Stomach (tissue), 9 donors: Measurements from ENCODE around the gene DNAAF3. TPM values are rescaled to one million over a fixed set of nuclear protein-coding genes. Genes with fewer than 3 reads are reported as not detected.

Experiments
- DNase-seq, 2 donors: peaks; one replicate each; pipeline versions ENCODE4 v3.0.0 to v3.0.0-alpha.2; 2013 to 2019
- H3K27ac ChIP-seq, 5 donors: fragments of 200-600 bp in 4 of 5; sonication (generic) in 4 of 5; one replicate each; pipeline ENCODE4 v1.5.1; 2013 to 2019; ENCODE audit warnings: mild to moderate bottlenecking in 1 of 5, moderate library complexity in 1 of 5
- H3K27me3 ChIP-seq, 3 donors: fragments of 200-600 bp; sonication (generic); one replicate each; pipeline ENCODE4 v1.5.1; 2017 to 2019; ENCODE audit warnings: mixed run types in 1 of 3
- H3K36me3 ChIP-seq, 4 donors: fragments of 200-600 bp; sonication (generic); 1 replicate in 3 of 4; 2 replicates in 1 of 4; pipeline ENCODE4 v1.5.1; 2016 to 2019
- H3K4me1 ChIP-seq, 4 donors: fragments of 200-600 bp; sonication (generic); one replicate each; pipeline ENCODE4 v1.5.1; 2016 to 2019
- H3K4me3 ChIP-seq, 4 donors: fragments of 200-600 bp; sonication (generic) in 3 of 4; one replicate each; pipeline ENCODE4 v1.5.1; 2016 to 2019; ENCODE audit warnings: mild to moderate bottlenecking in 1 of 4
- H3K9me3 ChIP-seq, 4 donors: fragments of 200-600 bp; sonication (generic); one replicate each; pipeline ENCODE4 v1.5.1; 2016 to 2019
- CTCF ChIP-seq, 7 experiments: fragments of 450-650 bp in 4 of 7; fragments of 200-600 bp in 3 of 7; sonication (generic) in 3 of 7; IDR thresholded peaks; one replicate each; pipeline ENCODE4 v1.5.1; 2016 to 2019; ENCODE audit warnings: antibody characterized with exemption in 7 of 7, control low read depth in 2 of 7, mild to moderate bottlenecking in 1 of 7
- EP300 ChIP-seq: sonication (generic); formaldehyde crosslinking; IDR thresholded peaks from one replicate; pipeline ENCODE4 v1.6.1; 2017; ENCODE audit warnings: antibody characterized with exemption
- POLR2A ChIP-seq, 4 donors: fragments of 450-650 bp; IDR thresholded peaks; one replicate each; pipeline ENCODE4 v1.6.1; 2016; ENCODE audit warnings: antibody characterized with exemption in 4 of 4, control low read depth in 2 of 4, mild to moderate bottlenecking in 1 of 4, moderate library complexity in 1 of 4
- POLR2AphosphoS5 ChIP-seq, 3 donors: sonication (generic); formaldehyde crosslinking; IDR thresholded peaks; one replicate each; pipeline ENCODE4 v1.6.1; 2016; ENCODE audit warnings: antibody characterized with exemption in 3 of 3
- WGBS, 5 donors: extraction: QIAGEN DNeasy Blood & Tissue Kit in 3 of 5; methylation state at CpG; one replicate each; pipeline versions ENCODE4 v1.1.5 to v1.1.7; 2013 to 2018; 5-methylcytosine and 5-hydroxymethylcytosine counted together
- intact Hi-C: fragments of 100-400 bp; cut with DNase I; formaldehyde crosslinking; loops from one replicate; pipeline ENCODE4 v1.15.1; 2023; ENCODE audit warnings: low total_unique reads
- polyA plus RNA-seq, 3 donors: library from polyadenylated mRNA; stranded (reverse); fragments of 200-250 nt; gene quantifications; one replicate each; pipeline ENCODE4 v1.2.3, GENCODE V29; 2013
- total RNA-seq, 5 donors: library from RNA; depleted of rRNA; stranded (reverse); fragments of >200 nt; gene quantifications; one replicate each; pipeline versions ENCODE4 v1.1.0 to v1.2.3, GENCODE V29; 2014 to 2016
- donor health status: healthy with polysubstance abuse.
- donor health status: Bipolar disorder and iron deficiency.
- donor health status: healthy.

DNAAF3 gene
- total and polyA plus RNA-seq, 8 donors: 0.68 to 1.9 (median 0.75) TPM; not detected in 5

DNA sequence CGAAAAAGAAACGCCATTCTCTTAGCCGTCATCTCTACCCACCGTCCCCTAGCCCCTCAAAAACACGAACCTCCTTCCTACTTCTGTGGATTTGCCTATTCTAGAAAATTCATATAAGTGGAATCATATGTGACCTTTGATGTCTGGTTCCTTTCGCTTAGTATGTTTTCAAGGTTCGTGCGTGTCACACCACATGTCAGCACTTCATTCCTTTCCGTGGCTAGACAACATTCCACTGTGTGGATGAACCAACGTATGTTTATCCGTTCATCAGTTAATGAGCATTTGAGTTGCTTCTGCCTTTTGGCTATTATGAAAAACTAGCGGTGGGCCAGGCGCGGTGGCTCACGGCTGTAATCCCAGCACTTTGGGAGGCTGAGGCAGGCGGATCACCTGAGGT is 35.0 kb downstream of the DNAAF3 start:
- 84 to 91% (median 89%) methylated on average over 16 of the region's 16 CpGs for WGBS, 5 donors
- Histone ChIP-seq H3K27me3 (peaks cover 0 to 60% (median 30%) of the 10 kb centered on the region in 3 donors), H3K4me3 (no peak overlapping the region), H3K9me3 (no peaks in the 10 kb centered on the region), H3K27ac (no peak overlapping the region), H3K36me3 (no peaks in the 10 kb centered on the region), H3K4me1 (no peaks in the 10 kb centered on the region)
- no peak for TF ChIP-seq POLR2AphosphoS5 (IDR thresholded peaks at IDR 0.05)
- no peak for TF ChIP-seq EP300
- no peak for TF ChIP-seq CTCF (IDR thresholded peaks at IDR 0.05)
- no peak for TF ChIP-seq POLR2A (IDR thresholded peaks at IDR 0.05)
- intact Hi-C loops: no loop called here
- no peak for DNase-seq

- Histone ChIP-seq H3K9me3 (no peaks in the 10 kb centered on the region), H3K27ac (peak overlapping the region in 1 of 5 donors; percentile 90), H3K4me1 (peaks cover 28 to 41% (median 39%) of the 10 kb centered on the region in 4 donors), H3K4me3 (no peak overlapping the region), H3K27me3 (peaks cover 0 to 15% (median 0%) of the 10 kb centered on the region in 3 donors), H3K36me3 (no peaks in the 10 kb centered on the region)
- 77 to 85% (median 85%) methylated on average over 14 of the region's 14 CpGs for WGBS, 5 donors
- no peak for DNase-seq
- no peak for TF ChIP-seq POLR2A (IDR thresholded peaks at IDR 0.05)
- intact Hi-C loops: no loop called here
Observed at GRCh38 chr19:55119053-55119452, 47.4 kb downstream of the DNAAF3 start.

GRCh38 chr19:55118401-55118991 is 47.9 kb downstream of the DNAAF3 start:
- H3K27ac ChIP-seq: peak overlapping the region in 4 of 5 donors; percentile 68 to 95 (median 90)
- H3K27me3 ChIP-seq: peaks cover 0 to 10% (median 0%) of the 10 kb centered on the region in 3 donors
- H3K36me3 ChIP-seq: peaks cover 0 to 2% (median 0%) of the 10 kb centered on the region in 4 donors
- peak in 1 of 2 donors; percentile 79 for DNase-seq
- peaks cover 30 to 47% (median 44%) of the 10 kb centered on the region in 4 donors for H3K4me1 ChIP-seq
- no peak for TF ChIP-seq CTCF (IDR thresholded peaks at IDR 0.05)
- no peaks in the 10 kb centered on the region for H3K9me3 ChIP-seq
- H3K4me3 ChIP-seq: peak overlapping the region; percentile 86 to 94 (median 88)
- intact Hi-C loops: no loop called here
- WGBS, 5 donors: 18 to 29% (median 21%) methylated on average over 11 to 22 of the region's 22 CpGs

GRCh38 chr19:55117663-55118391 is 48.6 kb downstream of the DNAAF3 start:
- H3K27ac ChIP-seq: peak overlapping the region; percentile 68 to 95 (median 89)
- H3K4me1 ChIP-seq: peaks cover 37 to 54% (median 50%) of the 10 kb centered on the region in 4 donors
- H3K4me3 ChIP-seq: peak overlapping the region; percentile 86 to 94 (median 88)
- WGBS, 5 donors: 0 to 3% (median 1%) methylated on average over 30 to 44 of the region's 44 CpGs
- H3K27me3 ChIP-seq: peaks cover 0 to 3% (median 0%) of the 10 kb centered on the region in 3 donors
- peak; percentile 59 to 95 (median 95) for TF ChIP-seq POLR2AphosphoS5 (IDR thresholded peaks at IDR 0.05)
- no peak for TF ChIP-seq POLR2A (IDR thresholded peaks at IDR 0.05)
- TF ChIP-seq CTCF (IDR thresholded peaks at IDR 0.05): peak in 1 of 7 experiments; percentile 29
- no peak for TF ChIP-seq EP300
- intact Hi-C loops: no loop called here
- peak; percentile 99 to 100 for DNase-seq
- H3K36me3 ChIP-seq: peaks cover 0 to 8% (median 2%) of the 10 kb centered on the region in 4 donors
- H3K9me3 ChIP-seq: no peaks in the 10 kb centered on the region
